HG03175 (cell line): ENCODE data around the gene A2M.
"Not testable (repeated sequence)": the region's sequence is repeated elsewhere in the genome, so short reads cannot be mapped to it uniquely, and the experiment has no call there.

ENCODE experiments used
- ATAC-seq: cut with Tn5 transposase; IDR thresholded peaks from one replicate; pipeline ENCODE4 v1.9.1; 2021; ENCODE audit warnings: mild to moderate bottlenecking, moderate library complexity; ENCODE audit not compliant: unreplicated experiment

A2M gene

DNA sequence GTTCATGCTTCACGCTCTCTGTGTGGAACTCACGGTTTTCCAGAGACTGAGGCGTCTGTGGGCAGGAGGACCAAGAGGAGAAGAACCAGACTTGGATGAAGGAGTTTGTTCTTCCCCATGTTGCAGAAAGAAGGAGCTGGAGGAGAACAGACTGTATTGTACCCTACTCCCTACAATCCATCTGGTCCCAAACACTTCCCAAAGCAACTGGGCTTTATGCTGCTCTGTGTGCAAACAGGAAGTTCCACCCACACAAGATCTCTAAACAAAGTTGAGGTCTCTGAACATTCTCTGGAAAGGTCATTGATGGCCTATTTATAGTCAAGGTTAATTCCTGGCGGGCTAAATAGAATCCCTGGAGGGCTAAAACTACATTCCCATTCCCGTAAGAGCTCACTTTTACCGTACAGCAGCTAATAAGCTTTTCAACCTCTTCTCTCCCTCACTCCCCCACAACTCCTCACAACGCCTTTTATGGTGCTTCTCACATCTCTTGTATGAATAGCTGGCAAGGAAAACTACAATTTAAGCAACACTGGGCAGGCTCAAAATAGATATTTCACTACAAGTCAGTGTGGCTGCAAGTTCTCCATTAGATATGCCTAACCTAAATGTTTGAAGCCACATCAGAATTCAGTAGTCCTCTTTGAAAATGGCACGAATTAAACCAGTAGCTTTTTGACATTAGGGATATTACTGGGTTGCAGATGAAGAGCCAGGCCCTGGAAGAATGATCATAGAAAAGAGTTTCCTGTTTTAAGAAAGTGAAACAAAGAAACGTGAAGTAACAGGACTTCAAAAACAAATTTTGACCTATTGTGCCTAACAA is at the start of gene A2M:
TSS of gene A2M (minus strand) at position 189 of the 829 bp plus-strand sequence. CDS start at position 119, 70 bp downstream.
- ATAC-seq, result no peak

DNA sequence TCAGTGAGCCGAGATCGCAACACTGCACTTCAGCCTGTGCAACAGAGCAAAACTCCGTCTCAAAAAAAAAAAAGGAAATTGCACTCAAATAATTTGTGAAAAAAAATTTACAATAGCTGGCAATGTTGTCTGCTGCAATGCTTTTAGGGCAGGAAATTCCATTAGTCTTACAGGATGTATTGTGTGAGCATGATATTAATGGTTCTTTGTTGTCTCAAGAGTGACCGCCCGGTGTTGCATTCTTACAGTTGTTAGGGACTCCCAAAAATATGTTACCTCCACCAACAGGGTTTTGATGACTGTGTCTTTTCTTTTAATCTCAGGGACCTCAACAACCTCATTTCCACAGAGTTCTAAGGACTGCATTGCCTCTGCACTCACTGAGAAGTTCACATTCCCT is 47.7 kb upstream of the A2M start:
- no peak for ATAC-seq

GRCh38 chr12:9156119-9156518 is 40.4 kb upstream of the A2M start:
- no peak for ATAC-seq

DNA sequence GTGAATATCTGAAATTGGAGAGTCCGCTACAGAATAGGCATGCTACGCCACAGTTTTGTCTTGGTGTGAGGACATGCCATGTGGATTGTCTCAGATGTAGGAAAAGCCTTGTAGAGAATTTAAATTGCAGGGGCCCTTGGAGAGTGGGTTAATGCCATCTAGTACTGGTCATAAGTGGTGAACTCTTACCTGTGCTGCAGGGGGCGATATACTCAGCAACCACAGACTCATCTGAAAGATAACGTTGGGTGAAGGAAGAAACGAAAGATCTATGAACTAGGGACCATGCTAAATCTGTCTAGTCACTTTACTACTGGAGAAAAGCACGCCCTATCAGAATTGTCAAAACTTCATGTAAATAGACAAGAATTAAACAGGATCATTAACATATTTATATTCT is 33.7 kb upstream of the A2M start:
- no peak for ATAC-seq

- no peak for ATAC-seq
Observed at GRCh38 chr12:9148926-9149325, 33.2 kb upstream of the A2M start.

DNA sequence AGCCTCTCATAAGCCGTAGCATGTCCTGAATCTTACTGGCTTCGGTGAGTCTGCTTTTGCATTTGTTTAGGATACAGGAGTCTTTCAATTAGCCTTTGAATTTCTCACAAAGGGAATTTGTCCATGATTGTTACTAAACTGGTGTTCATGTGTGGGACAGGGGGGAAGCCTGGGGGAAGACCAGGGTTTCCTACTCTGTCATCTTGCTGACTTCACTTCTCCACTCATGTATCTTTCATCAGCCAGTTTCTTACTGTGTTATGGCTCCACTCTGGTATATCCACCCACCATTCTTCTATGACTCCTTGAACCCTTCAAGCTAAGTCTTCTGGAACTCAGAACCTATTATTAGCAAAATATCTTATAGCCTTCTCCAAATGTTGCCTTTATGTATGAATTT is 31.7 kb upstream of the A2M start:
- ATAC-seq, result no peak

DNA sequence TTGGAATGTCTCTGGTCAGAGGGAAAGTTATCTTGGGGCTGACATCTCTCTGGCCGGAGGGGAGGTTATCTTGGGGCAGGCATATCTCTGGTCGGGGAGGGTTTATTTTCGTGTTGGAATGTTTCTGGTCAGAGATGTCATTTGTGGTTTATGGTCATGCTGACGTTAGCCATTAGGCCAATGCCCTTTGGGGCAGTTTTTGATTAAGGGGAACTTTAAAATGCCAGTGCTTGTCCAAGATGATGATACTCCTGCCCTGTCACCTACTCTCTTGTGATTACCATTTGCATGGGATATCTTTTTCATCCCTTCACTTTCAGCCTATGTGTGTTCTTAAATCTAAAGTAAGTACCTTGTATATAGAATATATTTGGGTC is 29.0 kb upstream of the A2M start:
- ATAC-seq, result no peak

DNA sequence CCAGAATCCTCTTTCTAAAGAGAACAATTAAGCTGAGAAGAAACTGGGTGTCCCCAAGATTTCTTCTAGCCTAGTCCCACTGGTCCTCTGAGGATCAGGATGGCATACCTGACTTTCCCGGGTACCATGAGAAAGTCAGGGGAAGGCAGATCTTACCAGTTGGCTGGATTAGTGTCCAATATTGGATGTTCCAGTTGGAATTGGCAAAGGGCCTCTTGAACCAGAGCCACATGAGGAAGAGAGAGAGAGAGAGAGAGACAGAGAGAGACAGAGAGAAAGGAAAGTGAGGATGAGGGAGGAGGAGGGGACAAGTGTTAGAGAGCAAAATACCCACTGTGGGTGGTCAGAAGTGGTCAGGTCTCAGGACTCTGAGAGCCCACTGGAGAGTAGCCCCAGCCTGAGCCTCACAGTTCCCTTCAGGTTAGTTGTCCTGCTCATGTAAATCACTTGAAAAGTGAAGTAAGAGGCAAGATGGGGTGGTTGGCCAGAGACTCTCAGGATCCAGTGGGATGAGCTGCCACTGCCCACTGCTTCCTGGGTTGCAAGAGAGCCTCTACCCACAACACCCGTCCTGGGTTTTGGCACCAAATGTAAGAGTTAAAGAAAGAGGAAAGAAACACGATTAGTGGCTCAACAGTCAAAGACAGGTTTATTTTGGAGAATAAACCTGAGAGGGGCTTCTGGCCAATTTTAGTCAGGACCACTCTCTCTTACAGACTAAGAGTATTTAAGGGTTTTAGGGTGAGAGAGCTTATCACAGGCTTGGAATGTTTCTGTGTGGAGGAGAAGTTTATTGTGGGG is 28.4 kb upstream of the A2M start:
- ATAC-seq, result no peak

- no peak for ATAC-seq
Observed at GRCh38 chr12:9143137-9143536, 27.4 kb upstream of the A2M start.

DNA sequence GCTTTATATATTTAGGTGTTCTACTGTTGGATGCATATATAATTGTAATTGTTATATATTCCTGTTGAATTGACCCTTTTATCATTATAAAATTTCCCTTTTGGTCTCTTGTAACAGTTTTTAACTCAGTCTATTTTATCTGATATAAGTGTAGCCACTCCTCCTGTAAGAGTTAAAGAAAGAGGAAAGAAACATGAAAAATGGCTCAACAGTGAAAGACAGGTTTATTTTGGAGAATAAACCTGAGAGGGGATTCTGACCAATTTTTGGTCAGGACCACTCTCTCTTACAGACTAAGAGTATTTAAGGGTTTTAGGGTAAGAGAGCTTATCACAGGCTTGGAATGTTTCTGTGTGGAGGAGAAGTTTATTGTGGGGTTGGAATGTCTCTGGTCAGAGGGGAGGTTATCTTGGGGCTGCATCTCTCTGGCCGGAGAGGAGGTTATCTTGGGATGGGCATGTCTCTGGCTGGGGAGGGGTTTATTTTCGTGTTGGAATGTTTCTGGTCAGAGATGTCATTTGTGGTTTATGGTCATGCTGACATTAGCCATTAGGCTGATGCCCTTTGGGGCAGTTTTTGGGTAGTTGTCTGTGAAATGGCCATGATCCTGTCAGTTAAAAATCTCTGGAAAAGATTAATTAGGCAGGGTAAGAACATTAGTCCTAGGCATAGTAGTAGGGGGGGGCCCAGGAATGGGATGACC is 24.0 kb upstream of the A2M start:
- not testable (repeated sequence) for ATAC-seq

- no peak for ATAC-seq
Observed at GRCh38 chr12:9135903-9136310, 20.2 kb upstream of the A2M start.

GRCh38 chr12:9134981-9135628 is 19.4 kb upstream of the A2M start:
- no peak for ATAC-seq

- ATAC-seq, result no peak
Observed at GRCh38 chr12:9133216-9133916, 17.6 kb upstream of the A2M start.

GRCh38 chr12:9132008-9132535 is 16.4 kb upstream of the A2M start:
- ATAC-seq, result no peak

DNA sequence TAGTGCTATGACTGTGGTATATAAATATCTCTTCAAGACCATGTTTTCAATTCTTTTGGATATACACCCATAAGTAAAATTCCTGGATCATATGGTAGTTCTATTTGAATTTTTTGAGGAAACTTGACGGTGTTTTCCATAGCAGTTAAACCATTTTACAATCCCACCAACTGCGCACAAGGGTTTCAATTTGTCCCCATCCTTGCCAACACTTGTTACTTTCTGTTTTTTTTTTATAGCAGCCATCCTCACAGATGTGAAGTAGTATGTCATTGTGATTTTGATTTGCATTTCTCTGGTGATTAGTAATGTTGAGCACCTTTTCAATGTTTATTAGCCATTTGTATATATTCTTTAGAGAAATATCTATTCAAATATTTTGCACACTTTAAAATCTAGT is 14.5 kb upstream of the A2M start:
- no peak for ATAC-seq

- ATAC-seq, result no peak
Observed at GRCh38 chr12:9127936-9128663, 12.4 kb upstream of the A2M start.

GRCh38 chr12:9127484-9127883 is 11.8 kb upstream of the A2M start:
- no peak for ATAC-seq

GRCh38 chr12:9124383-9125031 is 8.8 kb upstream of the A2M start:
- no peak for ATAC-seq

- no peak for ATAC-seq
Observed at GRCh38 chr12:9123781-9124382, 8.2 kb upstream of the A2M start.
